ENCODE data around the gene ATP1A3. TPM values are rescaled to one million over a fixed set of nuclear protein-coding genes. Genes with fewer than 3 reads are reported as not detected.

Gene ATP1A3
- total RNA-seq, 2 experiments from 2014 or later, result 5.5 to 5.9 TPM

GRCh38 chr19:41921577-41922576 lies 72.2 kb downstream of the ATP1A3 start:
- Mint-ChIP-seq H3K36me3 (ENCODE audit: low read depth) (no peaks in the 10 kb centered on the region), H3K4me1 (ENCODE audit: low read depth) (peaks cover 21% of the 10 kb centered on the region), H3K27ac (no peak overlapping the region), H3K9me3 (no peaks in the 10 kb centered on the region), H3K27me3 (peaks cover 7% of the 10 kb centered on the region), H3K4me3 (no peak overlapping the region)
- intact Hi-C loops (cut with micrococcal nuclease), result no loop called here
- POLR2A ChIA-PET, result interaction anchor here (0.7 to 2.0 kb wide), 6 partner anchors 11 to 57 kb away, joined by 3 to 12 read pairs (median 4); partner anchors contain the start of gene CD79A
- ATAC-seq (peak; percentile 37), DNase-seq (peak; percentile 49)
- TF ChIP-seq CTCF (IDR thresholded peaks at IDR 0.05), result no peak
- CTCF ChIA-PET, result interaction anchor here (1.4 to 1.5 kb wide), 2 partner anchors 18 to 49 kb away, joined by 3 to 6 read pairs; no protein-coding TSS in a partner anchor

GRCh38 chr19:41920882-41921576 lies 73.0 kb downstream of the ATP1A3 start:
- H3K9me3 Mint-ChIP-seq, result no peaks in the 10 kb centered on the region
- no peak overlapping the region for H3K27ac Mint-ChIP-seq
- peaks cover 7% of the 10 kb centered on the region for H3K27me3 Mint-ChIP-seq
- ATAC-seq, result no peak
- ChIA-PET CTCF (interaction anchor here (1.4 to 1.5 kb wide), 2 partner anchors 17 to 48 kb away, joined by 3 to 6 read pairs; no protein-coding TSS in a partner anchor), POLR2A (interaction anchor here (0.7 to 2.0 kb wide), 5 partner anchors 10 to 50 kb away, joined by 3 to 12 read pairs (median 3); partner anchors contain the start of gene CD79A)
- no peak for DNase-seq
- H3K36me3 Mint-ChIP-seq (ENCODE audit: low read depth), result no peaks in the 10 kb centered on the region
- TF ChIP-seq CTCF (IDR thresholded peaks at IDR 0.05), result no peak
- no peak overlapping the region for H3K4me3 Mint-ChIP-seq
- intact Hi-C loops (cut with micrococcal nuclease), result no loop called here
- H3K4me1 Mint-ChIP-seq (ENCODE audit: low read depth), result peaks cover 21% of the 10 kb centered on the region

- TF ChIP-seq CTCF (IDR thresholded peaks at IDR 0.05), result no peak
- ChIA-PET CTCF (interaction anchor here (1.0 kb wide), 1 partner anchor 31 kb away, joined by 4 read pairs; no protein-coding TSS in a partner anchor), POLR2A (interaction anchor here (1.6 kb wide), 1 partner anchor 11 kb away, joined by 6 read pairs; no protein-coding TSS in a partner anchor)
- H3K4me3 Mint-ChIP-seq, result no peak overlapping the region
- H3K27me3 Mint-ChIP-seq, result peaks cover 7% of the 10 kb centered on the region
- H3K27ac Mint-ChIP-seq, result no peak overlapping the region
- ATAC-seq (peak; percentile 6), DNase-seq (no peak)
- H3K4me1 Mint-ChIP-seq (ENCODE audit: low read depth), result peaks cover 21% of the 10 kb centered on the region
- H3K9me3 Mint-ChIP-seq, result no peaks in the 10 kb centered on the region
- intact Hi-C loops (cut with micrococcal nuclease), result no loop called here
- no peaks in the 10 kb centered on the region for H3K36me3 Mint-ChIP-seq (ENCODE audit: low read depth)
Measured at GRCh38 chr19:41919948-41920712, 73.9 kb downstream of the ATP1A3 start.

- no peaks in the 10 kb centered on the region for H3K36me3 Mint-ChIP-seq (ENCODE audit: low read depth)
- no peak overlapping the region for H3K27ac Mint-ChIP-seq
- ATAC-seq (no peak), DNase-seq (no peak)
- POLR2A ChIA-PET, result interaction anchor here (1.0 to 1.6 kb wide), 3 partner anchors 9 to 21 kb away, joined by 3 to 6 read pairs (median 3); no protein-coding TSS in a partner anchor
- H3K4me3 Mint-ChIP-seq, result no peak overlapping the region
- peaks cover 12% of the 10 kb centered on the region for H3K27me3 Mint-ChIP-seq
- H3K4me1 Mint-ChIP-seq (ENCODE audit: low read depth), result peaks cover 22% of the 10 kb centered on the region
- CTCF ChIA-PET, result no interaction called here
- intact Hi-C loops (cut with micrococcal nuclease), result no loop called here
- H3K9me3 Mint-ChIP-seq, result no peaks in the 10 kb centered on the region
- no peak for TF ChIP-seq CTCF (IDR thresholded peaks at IDR 0.05)
Measured at GRCh38 chr19:41918653-41919244, 75.3 kb downstream of the ATP1A3 start.

Data from activated CD8-positive, alpha-beta T cell treated with anti-CD3 and anti-CD28 coated beads for 36 hours (primary cell).